ENCODE measurements around the gene CLDN4. TPM values are rescaled to one million over a fixed set of nuclear protein-coding genes. Genes with fewer than 3 reads are reported as not detected.

The CLDN4 gene
- total and polyA plus RNA-seq, 2 donors from 2014 or later, result 82.6 to 342 TPM

DNA sequence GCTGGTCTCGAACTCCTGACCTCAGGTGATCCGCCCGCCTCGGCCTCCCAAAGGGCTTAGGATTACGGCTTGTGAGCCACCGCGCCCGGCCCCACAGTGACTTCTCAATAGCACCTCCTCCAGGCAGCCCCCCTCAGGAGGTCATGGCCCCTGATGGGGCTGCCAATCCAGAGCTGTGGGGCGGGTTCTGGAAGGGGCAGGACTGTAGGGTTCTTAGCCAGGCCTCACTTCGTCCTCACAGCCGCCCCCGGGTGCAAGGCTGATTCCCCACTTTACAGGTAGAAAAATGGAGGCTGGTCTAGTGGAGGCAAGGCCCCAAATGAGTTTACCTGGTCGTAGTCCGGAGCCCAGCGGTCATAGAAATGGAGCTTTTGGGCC lies 10.9 kb downstream of the CLDN4 start:
- H3K27ac ChIP-seq (ENCODE audit: low read depth in 2 of 2, low read length in 2 of 2), result no peak overlapping the region
- H3K9me3 ChIP-seq (ENCODE audit: control insufficient read depth in 2 of 3, insufficient read depth in 1 of 3, low read length in 3 of 3), result no peaks in the 10 kb centered on the region
- peak in 1 of 5 donors; percentile 73 for DNase-seq
- peak overlapping the region; percentile 39 to 87 (median 67) for H3K9ac ChIP-seq (ENCODE audit: low read length in 3 of 3)
- intact Hi-C loops (cut with DNase I), result no loop called here
- no peaks in the 10 kb centered on the region for H3K27me3 ChIP-seq (ENCODE audit: control insufficient read depth, insufficient read depth, low read length)
- TF ChIP-seq, protein P1, sequence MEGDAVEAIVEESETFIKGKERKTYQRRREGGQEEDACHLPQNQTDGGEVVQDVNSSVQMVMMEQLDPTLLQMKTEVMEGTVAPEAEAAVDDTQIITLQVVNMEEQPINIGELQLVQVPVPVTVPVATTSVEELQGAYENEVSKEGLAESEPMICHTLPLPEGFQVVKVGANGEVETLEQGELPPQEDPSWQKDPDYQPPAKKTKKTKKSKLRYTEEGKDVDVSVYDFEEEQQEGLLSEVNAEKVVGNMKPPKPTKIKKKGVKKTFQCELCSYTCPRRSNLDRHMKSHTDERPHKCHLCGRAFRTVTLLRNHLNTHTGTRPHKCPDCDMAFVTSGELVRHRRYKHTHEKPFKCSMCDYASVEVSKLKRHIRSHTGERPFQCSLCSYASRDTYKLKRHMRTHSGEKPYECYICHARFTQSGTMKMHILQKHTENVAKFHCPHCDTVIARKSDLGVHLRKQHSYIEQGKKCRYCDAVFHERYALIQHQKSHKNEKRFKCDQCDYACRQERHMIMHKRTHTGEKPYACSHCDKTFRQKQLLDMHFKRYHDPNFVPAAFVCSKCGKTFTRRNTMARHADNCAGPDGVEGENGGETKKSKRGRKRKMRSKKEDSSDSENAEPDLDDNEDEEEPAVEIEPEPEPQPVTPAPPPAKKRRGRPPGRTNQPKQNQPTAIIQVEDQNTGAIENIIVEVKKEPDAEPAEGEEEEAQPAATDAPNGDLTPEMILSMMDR (IDR thresholded peaks at IDR 0.05; ENCODE audit: borderline replicate concordance, extremely low read depth, insufficient read depth), result no peak
- H3K36me3 ChIP-seq (ENCODE audit: control insufficient read depth in 2 of 3, insufficient read depth in 3 of 3, low read length in 3 of 3), result no peaks in the 10 kb centered on the region
- FAIRE-seq, result no peak
- peaks cover 0 to 7% (median 0%) of the 10 kb centered on the region in 3 donors for H3K4me1 ChIP-seq (ENCODE audit: control insufficient read depth in 2 of 3, insufficient read depth in 2 of 3, low read depth in 1 of 3, low read length in 3 of 3)
- H3K4me3 ChIP-seq (ENCODE audit: low read length in 3 of 3), result peak overlapping the region; percentile 64 to 82 (median 66)

GRCh38 chr7:73842067-73842976 lies 11.5 kb downstream of the CLDN4 start, which contains the start of gene METTL27:
METTL27 (minus strand) TSS chr7:73842516; CDS start chr7:73842140, 376 bp downstream.
- Histone ChIP-seq H3K9me3 (ENCODE audit: control insufficient read depth in 2 of 3, insufficient read depth in 1 of 3, low read length in 3 of 3) (no peaks in the 10 kb centered on the region), H3K27me3 (ENCODE audit: control insufficient read depth, insufficient read depth, low read length) (no peaks in the 10 kb centered on the region), H3K9ac (ENCODE audit: low read length in 3 of 3) (peak within 1 kb of the TSS; percentile 67 to 87 (median 74)), H3K4me1 (ENCODE audit: control insufficient read depth in 2 of 3, insufficient read depth in 2 of 3, low read depth in 1 of 3, low read length in 3 of 3) (peaks cover 0 to 7% (median 0%) of the 10 kb centered on the region in 3 donors), H3K4me3 (ENCODE audit: low read length in 3 of 3) (peak within 1 kb of the TSS; percentile 80 to 82 (median 81)), H3K36me3 (ENCODE audit: control insufficient read depth in 2 of 3, insufficient read depth in 3 of 3, low read length in 3 of 3) (no peaks in the 10 kb centered on the region), H3K27ac (ENCODE audit: low read depth in 2 of 2, low read length in 2 of 2) (peak within 1 kb of the TSS in 1 of 2 donors; percentile 74)
- FAIRE-seq (no peak), DNase-seq (peak; percentile 97 to 98 (median 98))
- TF ChIP-seq, protein P1 (IDR thresholded peaks at IDR 0.05; ENCODE audit: borderline replicate concordance, extremely low read depth, insufficient read depth), result no peak
- intact Hi-C loops (cut with DNase I), result no loop called here

- no peak overlapping the region for H3K9ac ChIP-seq (ENCODE audit: low read length in 3 of 3)
- TF ChIP-seq, protein P1 (IDR thresholded peaks at IDR 0.05; ENCODE audit: borderline replicate concordance, extremely low read depth, insufficient read depth), result no peak
- H3K4me1 ChIP-seq (ENCODE audit: control insufficient read depth in 2 of 3, insufficient read depth in 2 of 3, low read depth in 1 of 3, low read length in 3 of 3), result peaks cover 0 to 7% (median 0%) of the 10 kb centered on the region in 3 donors
- no peak for FAIRE-seq
- H3K36me3 ChIP-seq (ENCODE audit: control insufficient read depth in 2 of 3, insufficient read depth in 3 of 3, low read length in 3 of 3), result no peaks in the 10 kb centered on the region
- H3K9me3 ChIP-seq (ENCODE audit: control insufficient read depth in 2 of 3, insufficient read depth in 1 of 3, low read length in 3 of 3), result no peaks in the 10 kb centered on the region
- intact Hi-C loops (cut with DNase I), result no loop called here
- peak in 2 of 5 donors; percentile 59 to 67 for DNase-seq
- no peaks in the 10 kb centered on the region for H3K27me3 ChIP-seq (ENCODE audit: control insufficient read depth, insufficient read depth, low read length)
- no peak overlapping the region for H3K27ac ChIP-seq (ENCODE audit: low read depth in 2 of 2, low read length in 2 of 2)
- no peak overlapping the region for H3K4me3 ChIP-seq (ENCODE audit: low read length in 3 of 3)
These were observed 13.3 kb downstream of the CLDN4 start for GRCh38 chr7:73844131-73844547.

Measured in kidney (tissue), 14 donors.